NCI-H2029 treated with DMSO at 0.1 percent for 48 hours (cell line): ENCODE results near the gene INPP4B.

Source experiments
- DNase-seq: peaks from one replicate; lab custom pipeline; 2025; lab: John Stamatoyannopoulos, UW

Gene INPP4B

DNA sequence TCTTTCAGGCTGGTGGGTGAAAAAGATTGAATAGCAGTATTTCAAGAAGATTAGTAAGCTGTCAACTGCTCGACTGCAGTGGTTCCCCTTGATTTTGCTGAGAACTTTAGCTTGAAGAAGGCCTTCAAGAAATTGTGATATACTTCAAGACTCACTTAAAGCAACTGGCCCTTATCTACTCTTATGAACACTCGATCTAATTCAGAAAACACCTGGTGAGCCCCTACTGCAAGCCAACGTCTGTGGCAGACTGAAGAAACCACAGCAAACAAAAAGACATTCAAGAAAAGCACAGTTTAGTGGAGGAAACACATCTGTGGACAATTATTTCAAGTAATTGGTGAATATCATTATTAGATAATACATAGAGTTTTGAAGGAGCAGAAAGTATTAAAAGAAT is 119.0 kb downstream of the INPP4B start:
- DNase-seq = no peak

GRCh38 chr4:142725886-142726285 is 120.2 kb downstream of the INPP4B start:
- no peak for DNase-seq

GRCh38 chr4:142721187-142721586 is 124.9 kb downstream of the INPP4B start:
- no peak for DNase-seq

DNA sequence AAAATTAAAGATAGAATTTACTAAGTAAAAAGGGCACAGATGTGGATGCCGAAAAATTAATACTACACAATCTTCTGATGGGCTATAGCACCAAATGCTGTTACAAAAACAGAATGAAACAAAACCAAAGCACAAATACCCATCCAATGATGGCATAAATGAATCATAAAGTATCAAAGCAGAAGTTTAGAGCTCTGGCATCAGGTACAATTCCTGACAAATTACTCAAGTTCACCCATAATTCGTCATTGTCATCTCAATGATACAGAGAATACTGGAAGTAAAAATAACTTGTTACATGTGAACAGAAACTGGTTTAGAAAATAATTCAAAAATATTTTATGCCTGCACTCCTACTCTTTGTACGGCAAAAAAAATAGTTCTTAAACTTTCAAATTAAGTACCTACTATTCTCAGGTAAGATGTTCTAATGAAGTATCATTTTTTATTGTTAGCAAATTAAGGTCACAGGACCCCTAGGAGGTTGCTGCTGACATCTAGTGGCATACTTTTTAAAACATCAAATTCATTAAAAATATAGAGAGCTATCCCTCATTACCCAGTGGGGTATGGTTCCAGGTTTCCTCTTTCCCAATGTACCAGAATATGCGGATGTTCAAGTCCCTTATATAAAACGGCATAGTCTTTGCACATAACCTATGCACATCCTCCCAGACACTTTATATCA is 126.1 kb downstream of the INPP4B start:
- DNase-seq = peak; percentile 40

DNA sequence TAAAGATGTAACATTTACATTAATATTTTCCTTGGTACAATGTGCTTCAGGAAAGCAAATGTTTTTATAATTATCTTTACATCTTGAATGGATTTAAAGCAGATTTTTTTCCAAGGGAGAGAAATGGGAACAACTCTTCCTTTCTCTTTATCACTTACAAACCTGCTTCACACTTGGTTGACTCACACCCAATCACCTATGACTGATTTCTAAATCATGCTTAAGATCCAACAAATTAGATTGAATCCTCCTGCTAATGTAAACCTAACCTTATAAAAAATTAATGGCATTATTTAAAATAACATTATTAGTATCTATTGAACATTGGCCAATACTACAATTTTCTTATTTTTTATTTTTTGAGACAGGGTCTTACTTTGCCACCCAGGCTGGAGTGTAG is 127.1 kb downstream of the INPP4B start:
- DNase-seq = no peak

- no peak for DNase-seq
Measured at GRCh38 chr4:142715727-142716126, 130.4 kb downstream of the INPP4B start.

- no peak for DNase-seq
Measured at GRCh38 chr4:142713282-142714030, 132.6 kb downstream of the INPP4B start.

DNA sequence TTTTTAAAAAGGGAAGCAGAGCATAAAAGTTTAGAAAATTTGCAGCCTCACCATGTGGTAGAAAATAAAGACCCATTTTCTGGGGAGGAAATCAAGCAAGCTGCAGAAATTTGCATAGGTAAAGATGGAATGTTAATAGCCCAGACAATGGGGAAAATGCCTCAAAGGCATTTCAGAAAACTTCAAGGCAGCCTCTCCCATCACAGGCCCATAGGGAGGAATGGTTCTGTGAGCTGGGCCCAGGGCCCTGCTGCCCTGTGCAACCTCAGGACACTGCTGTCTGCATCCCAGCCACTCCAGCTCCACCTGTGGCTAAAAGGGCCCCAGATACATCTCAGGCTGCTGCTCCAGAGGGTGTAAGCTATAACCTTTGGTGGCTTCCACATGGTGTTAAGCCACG is 137.9 kb downstream of the INPP4B start:
- no peak for DNase-seq

DNA sequence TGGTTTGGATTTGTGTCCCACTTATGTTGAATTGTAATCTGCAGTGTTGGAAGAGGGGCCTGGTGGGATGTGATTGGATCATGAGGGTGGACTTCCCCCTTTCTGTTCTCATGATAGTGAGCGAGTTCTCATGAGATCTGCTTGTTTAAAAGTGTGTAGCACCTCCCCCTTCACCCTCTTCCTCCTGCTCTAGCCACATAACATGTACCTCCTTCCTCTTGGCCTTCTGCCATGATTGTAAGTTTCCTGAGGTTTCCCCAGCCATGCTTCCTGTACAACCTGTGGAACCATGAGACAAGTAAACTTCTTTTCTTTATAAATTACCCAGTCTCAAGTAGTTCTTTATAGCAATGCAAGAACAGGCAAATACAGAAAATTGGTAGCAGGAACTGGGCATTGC is 138.7 kb downstream of the INPP4B start:
- DNase-seq = no peak

GRCh38 chr4:142706381-142706780 is 139.7 kb downstream of the INPP4B start:
- no peak for DNase-seq

- DNase-seq = no peak
Measured at GRCh38 chr4:142705820-142706219, 140.3 kb downstream of the INPP4B start.

GRCh38 chr4:142703694-142704309 is 142.3 kb downstream of the INPP4B start:
- no peak for DNase-seq

DNA sequence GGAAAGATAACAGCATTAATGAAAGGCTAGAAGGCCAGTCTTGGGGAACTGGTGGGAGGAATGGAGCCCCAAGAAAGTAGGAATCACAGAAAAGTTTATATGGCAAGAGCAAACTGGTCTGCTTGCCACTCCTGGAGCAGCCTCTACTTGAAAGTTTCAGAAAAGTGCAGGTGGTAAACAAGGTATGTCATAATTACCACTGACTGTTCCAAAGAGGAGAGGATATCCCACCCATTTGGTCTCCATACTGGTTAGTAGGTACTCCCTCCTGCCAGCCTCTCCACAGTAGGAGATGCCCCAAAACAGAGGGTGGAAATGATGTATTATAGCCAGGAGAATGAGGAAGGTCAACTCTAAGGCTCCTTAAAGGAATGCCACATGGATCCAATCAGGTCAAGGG is 145.1 kb downstream of the INPP4B start:
- no peak for DNase-seq

DNA sequence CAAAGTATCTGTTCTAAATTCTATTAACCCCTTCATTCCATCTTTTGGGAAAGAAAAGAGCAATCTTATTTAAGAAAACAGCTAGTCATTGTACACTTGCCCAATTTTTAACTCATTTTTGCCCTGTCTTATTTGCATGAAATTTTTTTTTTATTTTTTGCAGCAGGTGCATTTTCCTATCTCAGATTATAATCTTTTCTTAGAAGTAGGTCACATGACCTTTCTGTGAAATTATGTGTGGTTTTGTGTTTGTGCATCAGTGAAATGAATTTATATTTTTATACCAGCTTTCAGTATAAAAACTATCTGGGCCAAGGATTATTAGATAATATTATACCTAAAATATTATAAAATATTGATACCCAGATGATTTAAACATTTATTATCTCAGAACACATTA is 145.6 kb downstream of the INPP4B start:
- no peak for DNase-seq

- DNase-seq = no peak
Measured at GRCh38 chr4:142698552-142698951, 147.5 kb downstream of the INPP4B start.

- DNase-seq = no peak
Measured at GRCh38 chr4:142697928-142698327, 148.2 kb downstream of the INPP4B start.

GRCh38 chr4:142697320-142697719 is 148.8 kb downstream of the INPP4B start:
- no peak for DNase-seq

DNA sequence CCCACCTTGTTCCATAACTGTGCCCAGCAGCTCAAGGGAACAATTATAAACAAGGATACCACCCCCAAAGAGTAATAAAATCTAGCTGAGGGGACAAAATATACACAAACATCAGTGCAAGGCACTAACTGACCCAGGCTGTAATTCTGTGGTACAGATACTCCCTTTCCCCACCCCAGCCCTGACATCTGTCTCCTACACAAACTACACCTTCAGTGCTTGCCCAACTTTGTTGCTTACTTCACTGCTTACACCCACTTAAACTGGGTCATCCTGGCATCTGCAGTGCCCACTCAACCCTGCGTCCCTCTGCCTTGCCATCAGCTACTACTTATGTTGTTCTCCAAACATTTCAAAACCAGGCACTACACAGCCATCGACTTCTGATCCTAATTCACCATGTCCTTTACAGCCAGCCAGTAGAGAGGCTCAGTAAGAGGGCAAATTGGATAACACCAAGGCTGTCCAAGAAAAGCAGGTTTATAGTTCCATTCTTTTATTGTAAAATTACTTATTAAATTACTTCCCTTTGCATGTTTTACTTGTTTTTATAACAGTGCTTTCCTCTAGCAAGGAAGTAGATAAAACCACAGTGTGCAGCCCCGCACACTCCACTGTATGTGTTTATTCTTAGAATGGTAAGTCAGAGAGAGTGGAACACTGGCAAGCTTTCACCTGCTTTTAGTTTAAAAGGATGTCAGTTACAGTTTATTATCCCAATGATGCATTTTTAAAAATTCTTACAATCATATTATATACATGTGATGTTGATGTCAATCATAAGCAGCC is 149.6 kb downstream of the INPP4B start:
- no peak for DNase-seq

DNA sequence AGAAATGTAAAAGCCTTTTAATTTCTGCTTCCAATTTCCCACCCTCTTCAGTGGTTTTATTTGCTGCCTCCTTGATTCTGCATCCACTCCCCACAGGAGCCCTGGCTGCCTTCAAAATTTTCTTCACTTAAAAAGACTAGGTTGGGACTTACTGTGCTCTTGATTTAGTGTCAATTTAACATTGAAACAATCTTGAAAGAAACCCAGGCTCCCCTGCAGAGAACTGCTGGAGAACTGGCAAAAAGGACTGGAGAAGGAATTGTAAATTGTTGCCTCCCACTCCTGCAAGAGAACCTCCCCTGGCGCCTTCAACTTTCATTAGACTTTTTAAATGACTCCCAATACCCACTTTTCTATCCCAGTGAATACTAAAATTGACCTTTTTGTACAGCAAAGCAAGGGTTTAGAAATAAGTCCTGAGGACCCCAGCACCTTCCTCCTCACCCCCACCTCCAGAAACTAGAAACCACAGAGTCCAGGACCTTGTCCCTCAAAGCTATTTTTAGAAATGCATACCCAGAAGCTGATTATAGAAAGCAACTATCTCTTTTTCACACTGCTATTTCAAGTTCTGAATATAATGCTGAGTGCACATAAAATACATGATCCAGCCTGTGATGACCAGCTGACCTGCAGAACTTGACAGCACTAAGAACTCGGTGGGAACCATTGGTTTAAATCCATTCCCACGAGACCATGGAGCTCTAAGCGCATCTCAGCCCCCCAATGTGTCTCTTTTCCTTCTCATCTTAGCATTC is 155.5 kb downstream of the INPP4B start:
- no peak for DNase-seq

DNA sequence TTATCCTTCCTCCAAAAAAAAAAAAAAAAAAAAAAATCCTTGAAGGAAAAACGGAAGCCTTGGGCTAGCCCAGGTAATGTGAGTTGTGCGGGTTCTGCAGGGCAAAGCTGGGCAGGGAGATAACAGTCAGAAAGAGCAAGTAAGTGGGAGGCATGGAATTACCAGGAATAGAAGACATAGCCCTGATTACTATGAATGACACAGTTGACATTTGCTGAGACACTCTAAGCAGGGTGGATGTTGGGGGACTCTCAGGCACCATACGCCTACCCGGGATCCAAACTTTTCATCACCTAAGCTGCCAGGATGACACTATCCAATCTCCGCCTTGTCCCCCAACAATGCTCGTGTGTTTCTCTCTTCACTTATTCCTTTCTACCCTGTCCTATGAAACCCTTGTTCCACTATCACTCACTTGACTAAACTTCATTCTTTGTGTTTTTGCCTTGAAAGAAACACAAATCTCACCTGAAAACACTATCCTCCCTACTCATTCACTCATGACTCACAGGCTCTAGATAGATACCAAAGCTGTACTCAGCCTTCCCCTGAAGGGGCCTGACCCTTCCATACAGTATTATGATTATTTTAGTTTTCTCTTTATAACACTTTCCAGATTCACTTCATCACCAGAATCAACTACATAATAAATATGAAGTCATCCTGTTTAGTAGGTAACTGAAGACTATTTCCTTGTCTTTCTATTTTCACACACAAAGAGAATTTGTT is 158.4 kb downstream of the INPP4B start:
- DNase-seq = no peak

DNA sequence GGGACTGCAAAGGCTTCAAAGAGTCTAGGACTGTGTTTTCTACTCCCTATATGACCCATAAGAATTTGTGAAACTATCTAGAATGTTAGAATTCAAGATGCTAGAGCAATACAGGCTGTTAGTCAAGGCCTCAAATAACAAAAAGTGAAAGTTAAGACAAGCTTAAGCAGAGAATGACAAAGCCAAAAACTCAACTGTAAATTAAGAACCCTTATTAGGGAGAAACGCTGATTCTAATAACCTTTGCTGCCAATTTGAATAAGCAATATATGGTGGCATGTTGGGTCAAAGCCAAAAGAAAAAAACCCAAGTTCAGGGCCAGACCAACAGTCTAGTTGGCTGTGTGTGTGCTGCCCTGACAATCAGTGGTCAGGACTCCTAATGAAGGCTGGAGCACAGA is 160.0 kb downstream of the INPP4B start:
- DNase-seq = no peak
